Smooth muscle cell (in vitro differentiated cells): ENCODE data around the gene BAAT. TPM values are rescaled to one million over a fixed set of nuclear protein-coding genes. Genes with fewer than 3 reads are reported as not detected.

Experiments used
- DNase-seq: peaks from one replicate; lab custom pipeline; 2025; ENCODE audit not compliant: unreplicated experiment; lab: John Stamatoyannopoulos, UW
- H2AFZ ChIP-seq: fragments of 200-600 bp; sonication (generic); 2 replicates; pipeline ENCODE4 v1.6.0; 2016; ENCODE audit warnings: antibody characterized with exemption, low read depth, mild to moderate bottlenecking
- H3F3A ChIP-seq: fragments of 200-600 bp; sonication (generic); 2 replicates; pipeline ENCODE4 v1.6.0; 2017; ENCODE audit warnings: antibody characterized with exemption, low read depth
- H3K27ac ChIP-seq: fragments of 200-600 bp; sonication (generic); 2 replicates; pipeline ENCODE4 v1.5.1; 2016; ENCODE audit warnings: low read depth, mild to moderate bottlenecking
- H3K27me3 ChIP-seq: fragments of 200-600 bp; sonication (generic); 2 replicates; pipeline ENCODE4 v1.6.1; 2016; ENCODE audit warnings: low read depth, mild to moderate bottlenecking
- H3K36me3 ChIP-seq: fragments of 200-600 bp; sonication (generic); 2 replicates; pipeline ENCODE4 v1.5.1; 2016; ENCODE audit warnings: low read depth
- H3K4me1 ChIP-seq: fragments of 200-600 bp; sonication (generic); 2 replicates; pipeline ENCODE4 v1.5.1; 2016; ENCODE audit warnings: low read depth
- H3K4me2 ChIP-seq: fragments of 200-600 bp; sonication (generic); 2 replicates; pipeline ENCODE4 v1.6.0; 2016; ENCODE audit warnings: mild to moderate bottlenecking
- H3K4me3 ChIP-seq: fragments of 200-600 bp; sonication (generic); 2 replicates; pipeline ENCODE4 v1.5.1; 2016; ENCODE audit warnings: mild to moderate bottlenecking
- H3K79me2 ChIP-seq: fragments of 200-600 bp; sonication (generic); 2 replicates; pipeline ENCODE4 v1.6.0; 2016; ENCODE audit warnings: low read depth, mild to moderate bottlenecking
- H3K9ac ChIP-seq: fragments of 200-600 bp; sonication (generic); 2 replicates; pipeline ENCODE4 v1.6.0; 2016; ENCODE audit warnings: low read depth
- H3K9me3 ChIP-seq: fragments of 200-600 bp; sonication (generic); replicated peaks from 2 replicates; pipeline ENCODE4 v1.5.1; 2016; ENCODE audit warnings: low read depth
- H4K20me1 ChIP-seq: fragments of 200-600 bp; sonication (generic); 2 replicates; pipeline ENCODE4 v1.6.0; 2016; ENCODE audit warnings: low read depth
- CTCF ChIP-seq: fragments of 200-600 bp; sonication (generic); IDR thresholded peaks from 2 replicates; pipeline ENCODE4 v1.5.1; 2017; ENCODE audit warnings: borderline replicate concordance, mild to moderate bottlenecking, antibody characterized with exemption; ENCODE audit not compliant: insufficient read depth, poor library complexity, severe bottlenecking
- WGBS: methylation state at CpG from one replicate; pipeline ENCODE4 v1.1.7; 2016; ENCODE audit warnings: low lambda C conversion rate; 5-methylcytosine and 5-hydroxymethylcytosine counted together
- polyA plus RNA-seq: library from polyadenylated mRNA; unstranded; fragments of >200 nt; fragmentation: Nextera tagmentation; extraction: Ambion mirVana; gene quantifications from 2 replicates; pipeline ENCODE4 v1.2.1, GENCODE V29; 2016
- total RNA-seq: library from RNA; depleted of rRNA; stranded (reverse); fragments of >200 nt; gene quantifications from 2 replicates; pipeline ENCODE4 v1.2.3, GENCODE V29; 2014

BAAT gene
- total and polyA plus RNA-seq, 2 experiments from 2014 or later: not detected

DNA sequence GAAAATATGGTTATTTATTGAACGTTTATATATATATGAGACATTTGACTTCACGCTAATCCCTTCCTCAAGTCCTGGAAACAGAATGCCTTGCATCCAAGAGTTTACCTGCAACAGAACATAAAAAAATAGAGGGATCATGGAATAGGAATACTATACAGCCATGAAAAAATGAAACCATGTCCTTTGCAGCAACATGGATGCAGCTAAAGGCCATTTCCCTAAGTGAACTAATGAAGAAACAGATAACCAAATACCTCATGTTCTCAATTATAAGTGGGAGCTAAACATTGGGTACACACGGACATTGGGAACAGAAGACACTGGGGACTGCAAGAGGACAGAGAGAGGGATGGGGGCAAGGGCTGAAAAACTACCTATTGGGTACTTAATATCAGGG lies 13.0 kb downstream of the BAAT start:
- no peak overlapping the region for H3K27ac ChIP-seq
- no peaks in the 10 kb centered on the region for H3K4me1 ChIP-seq
- no peaks in the 10 kb centered on the region for H3K27me3 ChIP-seq
- H3K4me2 ChIP-seq: no peak overlapping the region
- WGBS: 94% methylated on average over 3 of the region's 3 CpGs
- H3K4me3 ChIP-seq: no peak overlapping the region
- no peak for TF ChIP-seq CTCF
- H3F3A ChIP-seq: peaks cover 4% of the 10 kb centered on the region
- H2AFZ ChIP-seq: no peak overlapping the region
- no peak for DNase-seq
- H4K20me1 ChIP-seq: no peaks in the 10 kb centered on the region
- H3K9me3 ChIP-seq: no peaks in the 10 kb centered on the region
- H3K36me3 ChIP-seq: no peaks in the 10 kb centered on the region
- H3K79me2 ChIP-seq: no peaks in the 10 kb centered on the region
- H3K9ac ChIP-seq: no peak overlapping the region

DNA sequence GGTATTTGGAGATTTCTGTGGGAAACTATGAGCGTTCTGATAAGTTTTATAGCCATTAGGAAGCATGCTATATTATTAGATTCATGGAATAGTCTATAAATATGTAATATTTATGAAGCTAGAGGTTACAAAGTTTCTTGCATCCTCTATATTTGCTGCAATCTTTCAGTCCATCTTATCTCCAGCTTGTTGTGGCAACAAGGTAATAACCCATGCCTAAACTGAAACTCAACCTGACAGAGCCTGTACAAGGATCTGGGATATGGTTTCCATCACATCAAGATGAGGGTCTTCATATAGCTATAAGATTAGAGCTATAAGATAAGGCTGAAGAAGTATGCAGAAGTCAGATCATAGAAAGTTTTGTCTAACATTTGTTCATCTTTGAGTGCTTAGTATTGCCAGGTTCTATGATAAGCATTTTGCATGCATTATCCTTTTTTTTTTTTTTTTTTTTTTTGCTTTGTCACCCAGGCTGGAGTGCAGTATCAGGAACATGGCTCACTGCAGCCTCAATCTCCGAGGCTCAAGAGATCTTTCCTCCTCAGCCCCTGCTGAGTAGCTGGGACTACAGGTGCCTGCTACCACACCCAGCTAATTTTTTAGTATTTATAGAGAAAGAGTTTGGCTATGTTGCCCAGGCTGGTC lies 14.8 kb downstream of the BAAT start:
- WGBS: 93% methylated on average over 2 of the region's 2 CpGs
- no peaks in the 10 kb centered on the region for H3F3A ChIP-seq
- no peak for TF ChIP-seq CTCF
- H2AFZ ChIP-seq: no peak overlapping the region
- no peak overlapping the region for H3K27ac ChIP-seq
- no peak overlapping the region for H3K4me3 ChIP-seq
- H3K4me2 ChIP-seq: no peak overlapping the region
- no peak overlapping the region for H3K9ac ChIP-seq
- no peaks in the 10 kb centered on the region for H3K79me2 ChIP-seq
- H4K20me1 ChIP-seq: no peaks in the 10 kb centered on the region
- no peak for DNase-seq
- H3K36me3 ChIP-seq: no peaks in the 10 kb centered on the region
- peaks cover 4% of the 10 kb centered on the region for H3K4me1 ChIP-seq
- no peaks in the 10 kb centered on the region for H3K27me3 ChIP-seq
- no peaks in the 10 kb centered on the region for H3K9me3 ChIP-seq

- no peak for TF ChIP-seq CTCF
- no peak for DNase-seq
Observed at GRCh38 chr9:101369286-101369685, 15.5 kb downstream of the BAAT start.

GRCh38 chr9:101367323-101367722 lies 17.5 kb downstream of the BAAT start:
- H4K20me1 ChIP-seq: no peaks in the 10 kb centered on the region
- no peak overlapping the region for H3K4me2 ChIP-seq
- no peaks in the 10 kb centered on the region for H3K9me3 ChIP-seq
- TF ChIP-seq CTCF: no peak
- H3K27me3 ChIP-seq: no peaks in the 10 kb centered on the region
- H3K4me3 ChIP-seq: no peak overlapping the region
- no peak overlapping the region for H2AFZ ChIP-seq
- no peak overlapping the region for H3K27ac ChIP-seq
- no peaks in the 10 kb centered on the region for H3F3A ChIP-seq
- H3K9ac ChIP-seq: no peak overlapping the region
- H3K79me2 ChIP-seq: no peaks in the 10 kb centered on the region
- 96% methylated on average over 3 of the region's 3 CpGs for WGBS
- H3K4me1 ChIP-seq: peaks cover 4% of the 10 kb centered on the region
- no peaks in the 10 kb centered on the region for H3K36me3 ChIP-seq
- DNase-seq: no peak

More at GRCh38 chr9:101369286-101369685, 15.5 kb downstream of the BAAT start:
- H3K27me3 ChIP-seq: no peaks in the 10 kb centered on the region
- no peak overlapping the region for H3K4me3 ChIP-seq
- no peak overlapping the region for H3K27ac ChIP-seq
- no peak overlapping the region for H3K9ac ChIP-seq
- H3F3A ChIP-seq: no peaks in the 10 kb centered on the region
- H2AFZ ChIP-seq: no peak overlapping the region
- no peaks in the 10 kb centered on the region for H3K9me3 ChIP-seq
- no peaks in the 10 kb centered on the region for H4K20me1 ChIP-seq
- WGBS: 38% methylated on average over 2 of the region's 2 CpGs
- peaks cover 4% of the 10 kb centered on the region for H3K4me1 ChIP-seq
- H3K4me2 ChIP-seq: no peak overlapping the region
- no peaks in the 10 kb centered on the region for H3K79me2 ChIP-seq
- no peaks in the 10 kb centered on the region for H3K36me3 ChIP-seq
